HCT116 (cell line): ENCODE data around the gene CELF4. TPM values are rescaled to one million over a fixed set of nuclear protein-coding genes. Genes with fewer than 3 reads are reported as not detected.

Experiments used
- ATF3 ChIP-seq: IDR thresholded peaks from 2 replicates; pipeline ENCODE4 v1.6.1; 2012
- EZH2 ChIP-seq: fragments of 200-600 bp; sonication (generic); IDR thresholded peaks from 2 replicates; pipeline ENCODE4 v1.6.1; 2017; ENCODE audit warnings: antibody characterized with exemption, mixed run types
- EZH2phosphoT487 ChIP-seq: fragments of 200-600 bp; IDR thresholded peaks from 2 replicates; pipeline ENCODE4 v1.6.1; 2018; ENCODE audit warnings: antibody characterized with exemption, borderline replicate concordance
- MAX ChIP-seq: IDR thresholded peaks from 2 replicates; pipeline ENCODE4 v1.6.1; 2012
- REST ChIP-seq: IDR thresholded peaks from 2 replicates; pipeline ENCODE4 v1.6.1; 2012; ENCODE audit warnings: low read depth
- ZBTB33 ChIP-seq: IDR thresholded peaks from 2 replicates; pipeline ENCODE4 v1.6.1; 2011; ENCODE audit warnings: mild to moderate bottlenecking, low read length, moderate library complexity; ENCODE audit not compliant: insufficient replicate concordance; ENCODE audit errors: extremely low read depth
- ZNF274 ChIP-seq: fragments of 200-500 bp; sonication (Bioruptor generic); IDR thresholded peaks from 2 replicates; pipeline ENCODE4 v1.6.1; 2014; ENCODE audit warnings: mild to moderate bottlenecking, low read depth, low read length, inconsistent platforms
- total RNA-seq: library from RNA; stranded (reverse); gene quantifications from one replicate; pipeline ENCODE4 v1.2.1, GENCODE V29; 2021; ENCODE audit not compliant: unreplicated experiment

Gene CELF4
- total RNA-seq, 1 experiment from 2014 or later, result not detected

- TF ChIP-seq REST, result no peak
- no peak for TF ChIP-seq ATF3
- no peak for TF ChIP-seq MAX
- no peak for TF ChIP-seq ZNF274
- TF ChIP-seq EZH2phosphoT487, result no peak
- no peak for TF ChIP-seq EZH2
- no peak for TF ChIP-seq ZBTB33
Measured at GRCh38 chr18:37389684-37390368, 175.8 kb downstream of the CELF4 start (continued).
